Breast epithelium (tissue), 4 donors: Measurements from ENCODE around the gene CRYBG1. TPM values are rescaled to one million over a fixed set of nuclear protein-coding genes. Genes with fewer than 3 reads are reported as not detected.

Source experiments
- DNase-seq, 2 donors: peaks; one replicate each; pipeline ENCODE4 v3.0.0-alpha.2; 2019; ENCODE audit warnings: low spot score in 2 of 2
- H3K27ac ChIP-seq, 2 donors: fragments of 200-600 bp; sonication (generic) in 1 of 2; one replicate each; pipeline ENCODE4 v1.5.1; 2016 to 2019; ENCODE audit warnings: mild to moderate bottlenecking in 1 of 2
- H3K27me3 ChIP-seq, 2 donors: fragments of 200-600 bp; sonication (generic) in 1 of 2; one replicate each; pipeline versions ENCODE4 v1.5.1 to v1.6.0; 2017 to 2019; ENCODE audit warnings: control low read depth in 1 of 2, mild to moderate bottlenecking in 1 of 2
- H3K36me3 ChIP-seq: fragments of 200-600 bp; one replicate; pipeline ENCODE4 v1.5.1; 2019
- H3K4me1 ChIP-seq, 2 donors: fragments of 200-600 bp; sonication (generic); one replicate each; pipeline ENCODE4 v1.5.1; 2016 to 2019; ENCODE audit warnings: control low read depth in 1 of 2
- H3K4me3 ChIP-seq, 3 donors: fragments of 200-600 bp; sonication (generic); 1 replicate in 2 of 3; 2 replicates in 1 of 3; pipeline ENCODE4 v1.5.1; 2016 to 2019; ENCODE audit warnings: mild to moderate bottlenecking in 3 of 3, moderate library complexity in 2 of 3
- H3K9me3 ChIP-seq, 2 donors: fragments of 200-600 bp; sonication (generic) in 1 of 2; one replicate each; pipeline ENCODE4 v1.5.1; 2016 to 2019; ENCODE audit warnings: control low read depth in 1 of 2
- POLR2A ChIP-seq: fragments of 450-650 bp; IDR thresholded peaks from one replicate; pipeline ENCODE4 v1.6.1; 2016; ENCODE audit warnings: antibody characterized with exemption, mild to moderate bottlenecking, moderate library complexity
- POLR2AphosphoS5 ChIP-seq, 3 donors: sonication (generic); formaldehyde crosslinking; IDR thresholded peaks; one replicate each; pipeline ENCODE4 v1.6.1; 2017; ENCODE audit warnings: antibody characterized with exemption in 3 of 3
- intact Hi-C: fragments of 100-400 bp; cut with DNase I; formaldehyde crosslinking; loops from one replicate; pipeline ENCODE4 v1.15.1; 2023; ENCODE audit warnings: low total_unique reads
- total RNA-seq, 3 donors: library from RNA; depleted of rRNA; stranded (reverse); fragments of >200 nt; gene quantifications; one replicate each; pipeline ENCODE4 v1.1.0, GENCODE V29; 2016
- TF ChIP-seq, protein P1 (sequence below), 3 donors: fragments of 450-650 bp; IDR thresholded peaks; one replicate each; pipeline ENCODE4 v1.5.1; 2016 to 2017; ENCODE audit warnings: antibody characterized with exemption in 3 of 3, mild to moderate bottlenecking in 3 of 3, moderate library complexity in 3 of 3

Gene CRYBG1
- total RNA-seq, 3 donors from 2014 or later = 30.9 to 142 (median 38.3) TPM

- intact Hi-C loops = no loop called here
- TF ChIP-seq, protein P1, sequence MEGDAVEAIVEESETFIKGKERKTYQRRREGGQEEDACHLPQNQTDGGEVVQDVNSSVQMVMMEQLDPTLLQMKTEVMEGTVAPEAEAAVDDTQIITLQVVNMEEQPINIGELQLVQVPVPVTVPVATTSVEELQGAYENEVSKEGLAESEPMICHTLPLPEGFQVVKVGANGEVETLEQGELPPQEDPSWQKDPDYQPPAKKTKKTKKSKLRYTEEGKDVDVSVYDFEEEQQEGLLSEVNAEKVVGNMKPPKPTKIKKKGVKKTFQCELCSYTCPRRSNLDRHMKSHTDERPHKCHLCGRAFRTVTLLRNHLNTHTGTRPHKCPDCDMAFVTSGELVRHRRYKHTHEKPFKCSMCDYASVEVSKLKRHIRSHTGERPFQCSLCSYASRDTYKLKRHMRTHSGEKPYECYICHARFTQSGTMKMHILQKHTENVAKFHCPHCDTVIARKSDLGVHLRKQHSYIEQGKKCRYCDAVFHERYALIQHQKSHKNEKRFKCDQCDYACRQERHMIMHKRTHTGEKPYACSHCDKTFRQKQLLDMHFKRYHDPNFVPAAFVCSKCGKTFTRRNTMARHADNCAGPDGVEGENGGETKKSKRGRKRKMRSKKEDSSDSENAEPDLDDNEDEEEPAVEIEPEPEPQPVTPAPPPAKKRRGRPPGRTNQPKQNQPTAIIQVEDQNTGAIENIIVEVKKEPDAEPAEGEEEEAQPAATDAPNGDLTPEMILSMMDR (IDR thresholded peaks at IDR 0.05) = no peak
- no peak for TF ChIP-seq POLR2A
- TF ChIP-seq POLR2AphosphoS5 (IDR thresholded peaks at IDR 0.05) = no peak
- no peaks in the 10 kb centered on the region for H3K36me3 ChIP-seq
- no peak overlapping the region for H3K4me3 ChIP-seq
- H3K9me3 ChIP-seq = no peaks in the 10 kb centered on the region
- no peak overlapping the region for H3K27ac ChIP-seq
- H3K27me3 ChIP-seq = no peaks in the 10 kb centered on the region
- H3K4me1 ChIP-seq = no peaks in the 10 kb centered on the region
- no peak for DNase-seq
Observed at GRCh38 chr6:106614592-106615257, 254.2 kb downstream of the CRYBG1 start.

DNA sequence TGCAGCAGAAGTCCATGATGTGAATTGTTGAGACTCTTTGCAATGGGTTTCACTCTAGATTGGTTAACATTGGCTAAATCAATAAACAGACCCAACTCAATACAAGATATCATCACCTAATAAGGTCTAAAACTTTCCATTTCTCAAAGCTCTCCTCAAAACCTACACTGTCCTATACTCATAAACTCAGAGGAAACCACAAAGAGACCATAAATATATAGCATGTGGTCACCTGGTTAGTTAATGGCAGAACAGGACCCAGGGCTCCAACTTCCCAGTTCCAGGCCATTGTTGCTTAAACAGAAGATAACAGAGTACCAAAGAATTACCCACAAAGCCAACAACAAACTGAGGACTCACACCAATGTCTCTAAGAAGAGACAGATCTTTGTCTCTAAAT lies 256.8 kb downstream of the CRYBG1 start:
- Histone ChIP-seq H3K4me3 (no peak overlapping the region), H3K27ac (no peak overlapping the region), H3K4me1 (no peaks in the 10 kb centered on the region), H3K36me3 (no peaks in the 10 kb centered on the region), H3K27me3 (no peaks in the 10 kb centered on the region), H3K9me3 (no peaks in the 10 kb centered on the region)
- intact Hi-C loops = no loop called here
- TF ChIP-seq, protein P1 (IDR thresholded peaks at IDR 0.05) = no peak
- TF ChIP-seq POLR2AphosphoS5 (IDR thresholded peaks at IDR 0.05) (no peak), POLR2A (no peak)
- no peak for DNase-seq

DNA sequence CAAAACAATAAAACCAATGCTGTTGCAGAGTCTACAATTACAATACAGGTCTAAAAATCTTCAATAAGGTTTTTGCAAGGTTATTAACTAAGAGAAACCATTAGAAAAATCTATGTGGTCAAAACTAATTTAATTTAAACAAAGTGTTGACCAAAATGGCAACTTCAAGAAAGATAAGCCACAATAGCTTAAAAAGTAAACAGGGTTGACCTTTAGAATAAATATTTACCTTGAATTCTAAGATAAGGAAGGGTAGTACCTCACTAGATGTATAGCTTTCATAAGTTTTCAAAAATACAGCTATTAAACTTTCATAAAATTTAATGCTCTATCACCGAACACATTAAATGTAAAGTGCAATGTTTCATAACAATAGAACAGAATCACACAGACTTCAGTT lies 257.3 kb downstream of the CRYBG1 start:
- Histone ChIP-seq H3K4me3 (no peak overlapping the region), H3K27me3 (no peaks in the 10 kb centered on the region), H3K9me3 (no peaks in the 10 kb centered on the region), H3K27ac (no peak overlapping the region), H3K36me3 (no peaks in the 10 kb centered on the region), H3K4me1 (no peaks in the 10 kb centered on the region)
- DNase-seq = no peak
- intact Hi-C loops = no loop called here
- no peak for TF ChIP-seq POLR2A
- no peak for TF ChIP-seq POLR2AphosphoS5 (IDR thresholded peaks at IDR 0.05)
- TF ChIP-seq, protein P1 (IDR thresholded peaks at IDR 0.05) = no peak

- H3K27me3 ChIP-seq = no peaks in the 10 kb centered on the region
- H3K4me1 ChIP-seq = no peaks in the 10 kb centered on the region
- TF ChIP-seq, protein P1 (IDR thresholded peaks at IDR 0.05) = no peak
- TF ChIP-seq POLR2A (no peak), POLR2AphosphoS5 (IDR thresholded peaks at IDR 0.05) (no peak)
- H3K9me3 ChIP-seq = no peaks in the 10 kb centered on the region
- intact Hi-C loops = no loop called here
- H3K27ac ChIP-seq = no peak overlapping the region
- H3K4me3 ChIP-seq = no peak overlapping the region
- no peaks in the 10 kb centered on the region for H3K36me3 ChIP-seq
- no peak for DNase-seq
Observed at GRCh38 chr6:106618324-106618723, 257.8 kb downstream of the CRYBG1 start.

- intact Hi-C loops = no loop called here
- H3K9me3 ChIP-seq = no peaks in the 10 kb centered on the region
- no peak overlapping the region for H3K27ac ChIP-seq
- no peaks in the 10 kb centered on the region for H3K36me3 ChIP-seq
- H3K4me3 ChIP-seq = no peak overlapping the region
- DNase-seq = no peak
- H3K27me3 ChIP-seq = no peaks in the 10 kb centered on the region
- TF ChIP-seq, protein P1 (IDR thresholded peaks at IDR 0.05) = no peak
- TF ChIP-seq POLR2AphosphoS5 (IDR thresholded peaks at IDR 0.05) = no peak
- TF ChIP-seq POLR2A = no peak
- H3K4me1 ChIP-seq = no peaks in the 10 kb centered on the region
Observed at GRCh38 chr6:106619223-106619622, 258.7 kb downstream of the CRYBG1 start.
